GM18498 (cell line): Measurements from ENCODE around the gene BBIP1.
A peak's percentile ranks its signal among the peaks of the same experiment; 100 is the strongest.

Experiments used
- ATAC-seq: cut with Tn5 transposase; IDR thresholded peaks from one replicate; pipeline ENCODE4 v1.9.1; 2021; ENCODE audit warnings: mild to moderate bottlenecking, moderate library complexity; ENCODE audit not compliant: unreplicated experiment

The BBIP1 gene

GRCh38 chr10:110918643-110919348, at the start of gene BBIP1:
BBIP1 (minus strand) TSS chr10:110919180; CDS start chr10:110918157, 1,023 bp downstream.
- ATAC-seq, result peak; percentile 87

- ATAC-seq, result peak; percentile 48
Measured at GRCh38 chr10:110967645-110968044, 48.7 kb upstream of the BBIP1 start.

- ATAC-seq, result no peak
Measured at GRCh38 chr10:110967009-110967630, 48.1 kb upstream of the BBIP1 start.

- no peak for ATAC-seq
Measured at GRCh38 chr10:110966146-110966545, 47.2 kb upstream of the BBIP1 start.

- no peak for ATAC-seq
Measured at GRCh38 chr10:110965216-110965615, 46.2 kb upstream of the BBIP1 start.

GRCh38 chr10:110964681-110965080, 45.7 kb upstream of the BBIP1 start:
- no peak for ATAC-seq

- no peak for ATAC-seq
Measured at GRCh38 chr10:110963162-110963561, 44.2 kb upstream of the BBIP1 start.

GRCh38 chr10:110962443-110962842, 43.5 kb upstream of the BBIP1 start:
- no peak for ATAC-seq

GRCh38 chr10:110960333-110960712, 41.3 kb upstream of the BBIP1 start:
- no peak for ATAC-seq

GRCh38 chr10:110959379-110960332, 40.7 kb upstream of the BBIP1 start:
- no peak for ATAC-seq

GRCh38 chr10:110957606-110958005, 38.6 kb upstream of the BBIP1 start:
- no peak for ATAC-seq

GRCh38 chr10:110951381-110951780, 32.4 kb upstream of the BBIP1 start:
- ATAC-seq, result no peak

GRCh38 chr10:110947061-110947595, 28.1 kb upstream of the BBIP1 start:
- ATAC-seq, result no peak

- no peak for ATAC-seq
Measured at GRCh38 chr10:110946496-110946895, 27.5 kb upstream of the BBIP1 start.

GRCh38 chr10:110944792-110945396, 25.9 kb upstream of the BBIP1 start:
- ATAC-seq, result no peak

GRCh38 chr10:110939419-110939818, 20.4 kb upstream of the BBIP1 start:
- ATAC-seq, result no peak

- ATAC-seq, result no peak
Measured at GRCh38 chr10:110936757-110937156, 17.8 kb upstream of the BBIP1 start.

GRCh38 chr10:110932505-110933180, 13.7 kb upstream of the BBIP1 start:
- no peak for ATAC-seq

GRCh38 chr10:110931769-110932381, 12.9 kb upstream of the BBIP1 start:
- no peak for ATAC-seq

GRCh38 chr10:110927461-110927860, 8.5 kb upstream of the BBIP1 start:
- no peak for ATAC-seq
